Measurements from ENCODE around the gene MS4A6E.

DNA sequence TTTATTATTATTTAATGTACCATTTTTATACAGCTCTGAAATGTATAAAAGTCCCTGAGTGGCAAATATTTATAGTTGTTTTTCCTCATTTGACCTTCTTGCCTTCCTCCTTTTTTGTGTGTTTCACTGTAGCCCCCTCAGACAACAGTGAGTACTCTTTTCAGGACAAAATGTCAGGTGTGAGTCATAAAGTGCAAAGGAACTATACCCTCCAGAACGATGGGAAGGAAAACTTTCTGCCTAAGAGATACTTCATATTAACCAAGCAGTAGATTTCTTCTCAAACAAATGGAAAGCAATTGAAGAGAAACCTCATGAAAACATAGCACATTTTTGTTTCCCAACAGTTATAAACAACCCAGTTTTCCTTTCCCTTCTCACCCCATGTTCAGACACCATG lies 35.2 kb downstream of the MS4A6E start:
- TF ChIP-seq, protein P1, sequence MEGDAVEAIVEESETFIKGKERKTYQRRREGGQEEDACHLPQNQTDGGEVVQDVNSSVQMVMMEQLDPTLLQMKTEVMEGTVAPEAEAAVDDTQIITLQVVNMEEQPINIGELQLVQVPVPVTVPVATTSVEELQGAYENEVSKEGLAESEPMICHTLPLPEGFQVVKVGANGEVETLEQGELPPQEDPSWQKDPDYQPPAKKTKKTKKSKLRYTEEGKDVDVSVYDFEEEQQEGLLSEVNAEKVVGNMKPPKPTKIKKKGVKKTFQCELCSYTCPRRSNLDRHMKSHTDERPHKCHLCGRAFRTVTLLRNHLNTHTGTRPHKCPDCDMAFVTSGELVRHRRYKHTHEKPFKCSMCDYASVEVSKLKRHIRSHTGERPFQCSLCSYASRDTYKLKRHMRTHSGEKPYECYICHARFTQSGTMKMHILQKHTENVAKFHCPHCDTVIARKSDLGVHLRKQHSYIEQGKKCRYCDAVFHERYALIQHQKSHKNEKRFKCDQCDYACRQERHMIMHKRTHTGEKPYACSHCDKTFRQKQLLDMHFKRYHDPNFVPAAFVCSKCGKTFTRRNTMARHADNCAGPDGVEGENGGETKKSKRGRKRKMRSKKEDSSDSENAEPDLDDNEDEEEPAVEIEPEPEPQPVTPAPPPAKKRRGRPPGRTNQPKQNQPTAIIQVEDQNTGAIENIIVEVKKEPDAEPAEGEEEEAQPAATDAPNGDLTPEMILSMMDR (IDR thresholded peaks at IDR 0.05), result no peak
- TF ChIP-seq EP300 (IDR thresholded peaks at IDR 0.05), result no peak

Data from ovary (tissue), 3 donors.